Rectal smooth muscle tissue (tissue), 1 donor: ENCODE results near the gene ZNF467.

Experiments
- H3K27ac ChIP-seq: one replicate; pipeline ENCODE4 v1.7.0; 2013; ENCODE audit warnings: low read depth, low read length, inconsistent platforms
- H3K27me3 ChIP-seq: one replicate; pipeline ENCODE4 v1.7.0; 2013; ENCODE audit warnings: low read length; ENCODE audit not compliant: control insufficient read depth, insufficient read depth
- H3K36me3 ChIP-seq: one replicate; pipeline ENCODE4 v1.7.0; 2013; ENCODE audit warnings: low read length; ENCODE audit not compliant: control insufficient read depth, insufficient read depth
- H3K4me1 ChIP-seq: one replicate; pipeline ENCODE4 v1.7.0; 2013; ENCODE audit warnings: low read length; ENCODE audit not compliant: control insufficient read depth, insufficient read depth
- H3K4me3 ChIP-seq: one replicate; pipeline ENCODE4 v1.7.0; 2013; ENCODE audit warnings: low read length
- H3K9ac ChIP-seq: one replicate; pipeline ENCODE4 v1.7.0; 2013; ENCODE audit warnings: low read length

The ZNF467 gene

GRCh38 chr7:149761307-149761706 lies 12.1 kb downstream of the ZNF467 start:
- no peaks in the 10 kb centered on the region for H3K4me1 ChIP-seq
- H3K9ac ChIP-seq, result no peak overlapping the region
- H3K36me3 ChIP-seq, result no peaks in the 10 kb centered on the region
- no peaks in the 10 kb centered on the region for H3K27me3 ChIP-seq
- no peak overlapping the region for H3K4me3 ChIP-seq
- no peak overlapping the region for H3K27ac ChIP-seq

- no peaks in the 10 kb centered on the region for H3K27me3 ChIP-seq
- no peaks in the 10 kb centered on the region for H3K36me3 ChIP-seq
- H3K27ac ChIP-seq, result no peak overlapping the region
- H3K4me3 ChIP-seq, result no peak overlapping the region
- H3K4me1 ChIP-seq, result no peaks in the 10 kb centered on the region
- no peak overlapping the region for H3K9ac ChIP-seq
Measured at GRCh38 chr7:149760538-149760937, 12.8 kb downstream of the ZNF467 start.

- Histone ChIP-seq H3K9ac (no peak overlapping the region), H3K27ac (no peak overlapping the region), H3K4me1 (no peaks in the 10 kb centered on the region), H3K27me3 (no peaks in the 10 kb centered on the region), H3K36me3 (no peaks in the 10 kb centered on the region), H3K4me3 (no peak overlapping the region)
Measured at GRCh38 chr7:149759093-149759860, 14.1 kb downstream of the ZNF467 start.

- Histone ChIP-seq H3K9ac (no peak overlapping the region), H3K27ac (no peak overlapping the region), H3K36me3 (no peaks in the 10 kb centered on the region), H3K4me3 (no peak overlapping the region), H3K27me3 (no peaks in the 10 kb centered on the region), H3K4me1 (no peaks in the 10 kb centered on the region)
Measured at GRCh38 chr7:149753375-149754233, 19.8 kb downstream of the ZNF467 start.

GRCh38 chr7:149752646-149753045 lies 20.7 kb downstream of the ZNF467 start:
- Histone ChIP-seq H3K27ac (no peak overlapping the region), H3K4me1 (no peaks in the 10 kb centered on the region), H3K4me3 (no peak overlapping the region), H3K9ac (no peak overlapping the region), H3K27me3 (no peaks in the 10 kb centered on the region), H3K36me3 (no peaks in the 10 kb centered on the region)

- H3K27me3 ChIP-seq, result no peaks in the 10 kb centered on the region
- H3K27ac ChIP-seq, result no peak overlapping the region
- H3K36me3 ChIP-seq, result no peaks in the 10 kb centered on the region
- H3K4me1 ChIP-seq, result no peaks in the 10 kb centered on the region
- H3K9ac ChIP-seq, result no peak overlapping the region
- H3K4me3 ChIP-seq, result no peak overlapping the region
Measured at GRCh38 chr7:149751043-149751775, 22.2 kb downstream of the ZNF467 start.

GRCh38 chr7:149750122-149750845 lies 23.1 kb downstream of the ZNF467 start:
- H3K27ac ChIP-seq, result no peak overlapping the region
- H3K27me3 ChIP-seq, result no peaks in the 10 kb centered on the region
- no peaks in the 10 kb centered on the region for H3K4me1 ChIP-seq
- no peaks in the 10 kb centered on the region for H3K36me3 ChIP-seq
- H3K4me3 ChIP-seq, result no peak overlapping the region
- no peak overlapping the region for H3K9ac ChIP-seq

GRCh38 chr7:149748076-149748874 lies 25.1 kb downstream of the ZNF467 start:
- Histone ChIP-seq H3K4me3 (no peak overlapping the region), H3K36me3 (no peaks in the 10 kb centered on the region), H3K4me1 (peaks cover 2% of the 10 kb centered on the region), H3K9ac (no peak overlapping the region), H3K27ac (no peak overlapping the region), H3K27me3 (no peaks in the 10 kb centered on the region)

- Histone ChIP-seq H3K27ac (no peak overlapping the region), H3K9ac (no peak overlapping the region), H3K27me3 (no peaks in the 10 kb centered on the region), H3K4me1 (peaks cover 5% of the 10 kb centered on the region), H3K36me3 (no peaks in the 10 kb centered on the region), H3K4me3 (no peak overlapping the region)
Measured at GRCh38 chr7:149743476-149744255, 29.7 kb downstream of the ZNF467 start.

- Histone ChIP-seq H3K9ac (peak overlapping the region; percentile 14), H3K27ac (no peak overlapping the region), H3K4me1 (peaks cover 5% of the 10 kb centered on the region), H3K27me3 (no peaks in the 10 kb centered on the region), H3K4me3 (peak overlapping the region; percentile 56), H3K36me3 (no peaks in the 10 kb centered on the region)
Measured at GRCh38 chr7:149742075-149742701, 31.2 kb downstream of the ZNF467 start.
